ENCODE measurements around the gene PTPRN2. TPM values are rescaled to one million over a fixed set of nuclear protein-coding genes. Genes with fewer than 3 reads are reported as not detected.

PTPRN2 gene
- total and polyA plus RNA-seq, 2 of the 8 experiments (the other 6 are each of a cell fraction or from before 2014, with no cell fraction given), result 2.6 to 4.5 TPM

DNA sequence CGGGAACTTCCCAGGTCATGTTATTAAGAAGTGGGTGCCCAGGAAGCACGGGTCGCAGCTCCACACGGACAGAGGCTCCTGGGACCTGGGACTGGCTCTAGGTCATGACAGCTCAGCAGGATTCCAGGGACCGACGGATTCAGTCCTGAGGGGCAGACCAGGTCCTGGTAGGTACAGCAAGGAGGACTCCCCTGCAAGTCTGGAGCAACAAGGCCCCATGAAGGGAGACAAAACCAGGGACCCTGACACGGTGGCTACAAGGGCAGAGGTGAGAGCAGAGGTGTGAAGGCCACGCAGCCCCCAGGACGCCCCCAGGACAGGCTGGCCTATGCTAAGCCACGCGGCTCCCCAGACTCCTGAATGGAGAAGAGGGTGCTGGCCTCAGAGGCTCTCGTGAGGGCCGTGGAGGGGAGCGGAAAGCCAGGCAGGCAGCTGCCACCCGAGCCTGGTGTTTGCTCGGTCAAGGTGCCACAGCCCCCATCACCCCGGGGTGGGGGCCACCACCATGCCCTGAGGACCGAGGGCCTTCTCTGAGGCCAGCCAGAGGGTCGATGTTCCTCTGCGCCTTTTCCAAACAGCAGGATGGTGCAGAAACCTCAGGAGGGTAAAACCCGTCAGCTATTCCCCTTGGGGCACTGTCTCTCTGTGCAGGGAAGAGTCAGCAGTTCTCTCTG is 348.9 kb downstream of the PTPRN2 start (continued):
- TF ChIP-seq NRF1 (IDR thresholded peaks at IDR 0.05; ENCODE audit: low read depth, low read length), result no peak

Data from H1 (cell line).